Activated CD4-positive, alpha-beta T cell treated with anti-CD3 and anti-CD28 coated beads, Interleukin-2, Interleukin-6, amounts not matched to agents 100 ng/mL and 50 ng/mL, durations not matched to agents 16 hours and 8 hours (primary cell): ENCODE data around the gene IPO5.

ENCODE experiments used
- DNase-seq: peaks from one replicate; pipeline ENCODE4 v3.0.0-alpha.2; 2020

IPO5 gene

GRCh38 chr13:98066636-98067035 lies 113.2 kb downstream of the IPO5 start:
- no peak for DNase-seq

- no peak for DNase-seq
These were observed 115.0 kb downstream of the IPO5 start for GRCh38 chr13:98068521-98068920.

GRCh38 chr13:98069985-98070384 lies 116.5 kb downstream of the IPO5 start:
- no peak for DNase-seq

- DNase-seq = no peak
These were observed 117.8 kb downstream of the IPO5 start for GRCh38 chr13:98071316-98071715.

- DNase-seq = no peak
These were observed 119.0 kb downstream of the IPO5 start for GRCh38 chr13:98072476-98072875.
